Fibroblast of lung (primary cell): ENCODE data around the gene SCYL1.

ENCODE experiments used
- EZH2 ChIP-seq: IDR thresholded peaks from 2 replicates; pipeline ENCODE4 v1.5.1; 2012; ENCODE audit warnings: low read length, control low read depth, mild to moderate bottlenecking; ENCODE audit errors: missing control alignments
- TF ChIP-seq, protein P1 (sequence below), 2 donors: IDR thresholded peaks in 1 of 2; conservative IDR thresholded peaks in 1 of 2; 1 replicate in 1 of 2; 2 replicates in 1 of 2; pipeline ENCODE4 v1.5.1; 2011 to 2012; ENCODE audit warnings: low read length in 2 of 2, control low read depth in 1 of 2, inconsistent platforms in 1 of 2, low read depth in 1 of 2, mild to moderate bottlenecking in 1 of 2

DNA sequence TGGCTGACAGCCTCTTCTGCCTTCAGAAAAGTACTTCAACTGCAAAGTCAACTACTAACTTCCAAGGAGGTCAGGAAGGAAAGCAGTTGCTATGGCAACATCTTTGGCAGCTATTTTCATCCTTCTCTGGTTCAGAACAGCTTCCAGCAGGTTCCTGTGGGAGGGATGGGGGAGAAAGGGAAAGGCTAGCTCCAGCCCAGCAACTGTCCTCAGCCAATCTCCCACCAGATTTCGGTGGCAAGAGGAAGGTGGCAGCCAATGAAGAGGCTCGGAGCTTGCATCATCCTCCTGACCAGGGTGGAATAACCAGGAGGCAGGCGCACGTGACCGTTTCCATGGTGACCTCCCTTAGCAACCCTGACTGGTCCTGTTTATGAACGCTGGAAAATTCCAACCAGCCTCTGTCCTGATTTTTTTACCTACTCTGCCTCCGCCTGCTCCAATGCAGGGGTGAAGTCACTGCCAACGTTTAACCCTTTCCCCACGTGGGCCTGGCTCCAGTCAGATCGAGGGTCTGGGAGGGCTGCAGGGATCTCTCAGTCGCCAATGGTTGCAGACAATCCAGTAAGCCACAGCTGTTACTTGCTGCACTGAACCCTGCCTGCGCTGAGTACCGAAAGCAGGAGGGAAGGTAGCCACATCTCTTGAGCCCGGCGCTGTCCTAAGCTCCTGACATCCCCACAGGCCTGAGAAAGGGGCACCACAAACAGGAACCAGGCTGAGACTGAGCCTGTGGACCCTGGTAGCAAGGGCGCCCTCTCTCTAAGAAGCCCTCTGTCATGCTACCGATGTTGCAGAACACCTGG, 37.2 kb upstream of the SCYL1 start:
- no peak for TF ChIP-seq EZH2
- TF ChIP-seq, protein P1, sequence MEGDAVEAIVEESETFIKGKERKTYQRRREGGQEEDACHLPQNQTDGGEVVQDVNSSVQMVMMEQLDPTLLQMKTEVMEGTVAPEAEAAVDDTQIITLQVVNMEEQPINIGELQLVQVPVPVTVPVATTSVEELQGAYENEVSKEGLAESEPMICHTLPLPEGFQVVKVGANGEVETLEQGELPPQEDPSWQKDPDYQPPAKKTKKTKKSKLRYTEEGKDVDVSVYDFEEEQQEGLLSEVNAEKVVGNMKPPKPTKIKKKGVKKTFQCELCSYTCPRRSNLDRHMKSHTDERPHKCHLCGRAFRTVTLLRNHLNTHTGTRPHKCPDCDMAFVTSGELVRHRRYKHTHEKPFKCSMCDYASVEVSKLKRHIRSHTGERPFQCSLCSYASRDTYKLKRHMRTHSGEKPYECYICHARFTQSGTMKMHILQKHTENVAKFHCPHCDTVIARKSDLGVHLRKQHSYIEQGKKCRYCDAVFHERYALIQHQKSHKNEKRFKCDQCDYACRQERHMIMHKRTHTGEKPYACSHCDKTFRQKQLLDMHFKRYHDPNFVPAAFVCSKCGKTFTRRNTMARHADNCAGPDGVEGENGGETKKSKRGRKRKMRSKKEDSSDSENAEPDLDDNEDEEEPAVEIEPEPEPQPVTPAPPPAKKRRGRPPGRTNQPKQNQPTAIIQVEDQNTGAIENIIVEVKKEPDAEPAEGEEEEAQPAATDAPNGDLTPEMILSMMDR (conservative IDR thresholded peaks at IDR 0.05 in 1 of 2, IDR thresholded peaks at IDR 0.05 in 1 of 2; ENCODE audit: low read depth in 1 of 2, low read length in 2 of 2): no peak
